ENCODE data around the gene SLCO2B1.
"Not testable (repeated sequence)": the region's sequence is repeated elsewhere in the genome, so short reads cannot be mapped to it uniquely, and the experiment has no call there.

The SLCO2B1 gene, protein sequence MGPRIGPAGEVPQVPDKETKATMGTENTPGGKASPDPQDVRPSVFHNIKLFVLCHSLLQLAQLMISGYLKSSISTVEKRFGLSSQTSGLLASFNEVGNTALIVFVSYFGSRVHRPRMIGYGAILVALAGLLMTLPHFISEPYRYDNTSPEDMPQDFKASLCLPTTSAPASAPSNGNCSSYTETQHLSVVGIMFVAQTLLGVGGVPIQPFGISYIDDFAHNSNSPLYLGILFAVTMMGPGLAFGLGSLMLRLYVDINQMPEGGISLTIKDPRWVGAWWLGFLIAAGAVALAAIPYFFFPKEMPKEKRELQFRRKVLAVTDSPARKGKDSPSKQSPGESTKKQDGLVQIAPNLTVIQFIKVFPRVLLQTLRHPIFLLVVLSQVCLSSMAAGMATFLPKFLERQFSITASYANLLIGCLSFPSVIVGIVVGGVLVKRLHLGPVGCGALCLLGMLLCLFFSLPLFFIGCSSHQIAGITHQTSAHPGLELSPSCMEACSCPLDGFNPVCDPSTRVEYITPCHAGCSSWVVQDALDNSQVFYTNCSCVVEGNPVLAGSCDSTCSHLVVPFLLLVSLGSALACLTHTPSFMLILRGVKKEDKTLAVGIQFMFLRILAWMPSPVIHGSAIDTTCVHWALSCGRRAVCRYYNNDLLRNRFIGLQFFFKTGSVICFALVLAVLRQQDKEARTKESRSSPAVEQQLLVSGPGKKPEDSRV

DNA sequence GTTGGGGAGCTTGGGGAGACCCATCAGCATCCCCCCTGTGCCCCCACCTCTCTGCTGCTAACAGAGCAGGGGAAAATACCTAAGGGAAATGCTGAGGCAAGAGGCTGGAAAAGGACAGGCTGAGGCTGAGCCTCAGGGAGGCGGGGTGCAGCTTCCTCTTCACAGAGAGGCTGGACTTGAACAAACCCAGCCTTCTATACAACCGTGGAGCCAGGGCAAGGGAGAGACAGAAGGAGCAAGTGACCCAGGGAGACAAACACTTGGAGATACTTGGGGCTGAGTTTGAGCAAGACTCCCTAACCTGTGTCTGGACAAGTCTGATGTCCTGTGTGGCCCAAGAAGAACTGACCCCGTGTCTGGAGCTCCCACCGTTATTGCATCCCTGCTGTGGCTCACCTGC is at the start of gene SLCO2B1:
TSS of gene SLCO2B1 (plus strand) at position 229 of the 400 bp plus-strand sequence. CDS start 275 bp downstream, outside the sequence.
- no peaks in the 10 kb centered on the region for H3K4me1 ChIP-seq (ENCODE audit: insufficient read depth, poor library complexity, severe bottlenecking)
- H3K27ac ChIP-seq (ENCODE audit: poor library complexity, severe bottlenecking), result no peak within 1 kb of the TSS
- H3K27me3 ChIP-seq (ENCODE audit: insufficient read depth, poor library complexity, severe bottlenecking), result no peaks in the 10 kb centered on the region
- TF ChIP-seq, protein P1, sequence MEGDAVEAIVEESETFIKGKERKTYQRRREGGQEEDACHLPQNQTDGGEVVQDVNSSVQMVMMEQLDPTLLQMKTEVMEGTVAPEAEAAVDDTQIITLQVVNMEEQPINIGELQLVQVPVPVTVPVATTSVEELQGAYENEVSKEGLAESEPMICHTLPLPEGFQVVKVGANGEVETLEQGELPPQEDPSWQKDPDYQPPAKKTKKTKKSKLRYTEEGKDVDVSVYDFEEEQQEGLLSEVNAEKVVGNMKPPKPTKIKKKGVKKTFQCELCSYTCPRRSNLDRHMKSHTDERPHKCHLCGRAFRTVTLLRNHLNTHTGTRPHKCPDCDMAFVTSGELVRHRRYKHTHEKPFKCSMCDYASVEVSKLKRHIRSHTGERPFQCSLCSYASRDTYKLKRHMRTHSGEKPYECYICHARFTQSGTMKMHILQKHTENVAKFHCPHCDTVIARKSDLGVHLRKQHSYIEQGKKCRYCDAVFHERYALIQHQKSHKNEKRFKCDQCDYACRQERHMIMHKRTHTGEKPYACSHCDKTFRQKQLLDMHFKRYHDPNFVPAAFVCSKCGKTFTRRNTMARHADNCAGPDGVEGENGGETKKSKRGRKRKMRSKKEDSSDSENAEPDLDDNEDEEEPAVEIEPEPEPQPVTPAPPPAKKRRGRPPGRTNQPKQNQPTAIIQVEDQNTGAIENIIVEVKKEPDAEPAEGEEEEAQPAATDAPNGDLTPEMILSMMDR (IDR thresholded peaks at IDR 0.05; ENCODE audit: poor library complexity, severe bottlenecking), result no peak
- no peaks in the 10 kb centered on the region for H3K36me3 ChIP-seq (ENCODE audit: low read depth)
- no peak for DNase-seq (ENCODE audit: low spot score)
- no peaks in the 10 kb centered on the region for H3K9me3 ChIP-seq (ENCODE audit: severe bottlenecking)
- no peak within 1 kb of the TSS for H3K4me3 ChIP-seq (ENCODE audit: severe bottlenecking)
- 0 out of 3 replicates have a peak, but pooled peaks have one; percentile 17 for ATAC-seq (ENCODE audit: low read depth)

DNA sequence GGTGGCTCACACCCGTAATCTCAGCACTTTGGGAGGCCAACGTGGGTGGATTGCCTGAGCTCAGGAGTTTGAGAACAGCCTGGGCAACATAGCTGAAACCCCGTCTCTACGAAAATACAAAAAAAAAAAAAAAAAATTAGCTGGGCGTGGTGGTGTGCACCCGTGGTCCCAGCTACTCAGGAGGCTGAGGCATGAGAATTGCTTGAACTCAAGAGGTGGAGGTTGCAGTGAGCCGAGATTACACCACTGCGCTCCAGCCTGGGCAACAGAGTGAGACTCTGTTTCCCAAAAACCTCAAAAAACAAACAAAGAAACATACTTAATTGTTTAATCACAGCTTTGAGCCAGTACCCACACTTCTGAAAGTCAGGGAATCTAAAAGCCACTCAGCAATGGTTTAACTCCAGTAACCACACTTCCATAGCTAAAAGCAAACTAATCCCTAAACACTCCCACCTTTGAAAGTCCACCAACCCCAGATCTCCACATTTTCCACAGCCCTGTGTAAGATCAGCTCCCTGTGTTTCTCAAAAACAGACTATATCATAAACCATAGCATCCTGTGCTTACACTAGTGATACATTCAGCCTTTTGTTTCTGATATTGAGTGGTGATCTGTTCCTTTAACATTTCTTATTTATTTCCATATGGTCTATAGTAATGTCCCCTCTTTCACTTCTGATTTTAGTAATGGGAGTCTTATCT is 49.3 kb upstream of the SLCO2B1 start:
- Histone ChIP-seq H3K4me3 (ENCODE audit: severe bottlenecking) (no peak overlapping the region), H3K9me3 (ENCODE audit: severe bottlenecking) (no peaks in the 10 kb centered on the region), H3K27me3 (ENCODE audit: insufficient read depth, poor library complexity, severe bottlenecking) (no peaks in the 10 kb centered on the region), H3K4me1 (ENCODE audit: insufficient read depth, poor library complexity, severe bottlenecking) (no peaks in the 10 kb centered on the region), H3K36me3 (ENCODE audit: low read depth) (no peaks in the 10 kb centered on the region), H3K27ac (ENCODE audit: poor library complexity, severe bottlenecking) (no peak overlapping the region)
- ATAC-seq (ENCODE audit: low read depth), result no peak
- no peak for DNase-seq (ENCODE audit: low spot score)
- TF ChIP-seq, protein P1 (IDR thresholded peaks at IDR 0.05; ENCODE audit: poor library complexity, severe bottlenecking), result no peak

DNA sequence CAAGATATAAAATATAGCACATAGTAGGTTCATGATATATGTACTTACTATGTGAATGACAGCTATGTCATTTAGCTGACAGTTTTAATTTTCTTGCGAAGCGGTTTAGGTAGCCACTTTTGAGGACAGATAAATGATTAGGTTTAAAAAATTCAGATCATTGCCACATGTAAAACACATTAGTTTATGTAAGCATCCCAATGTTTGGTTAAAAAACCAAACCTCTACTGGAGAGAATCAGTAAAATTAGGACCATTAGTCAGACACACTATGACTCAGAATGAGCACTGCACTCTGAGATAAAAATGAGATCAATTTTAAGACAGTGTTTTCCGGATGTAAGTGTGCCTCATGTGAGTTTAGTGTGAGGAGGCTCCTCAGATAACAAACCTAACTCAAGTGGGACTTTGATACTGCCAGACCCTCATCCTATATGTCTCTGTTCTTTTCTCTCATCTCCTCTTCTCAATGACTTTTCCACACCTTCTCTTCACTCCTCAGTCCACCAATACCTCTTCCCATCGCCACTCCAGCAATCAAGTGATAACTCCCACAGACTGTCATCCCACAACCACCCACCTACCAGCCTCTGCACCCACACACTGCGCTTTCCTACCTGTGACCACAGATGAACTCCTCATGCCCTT is 47.4 kb upstream of the SLCO2B1 start:
- Histone ChIP-seq H3K36me3 (ENCODE audit: low read depth) (no peaks in the 10 kb centered on the region), H3K27me3 (ENCODE audit: insufficient read depth, poor library complexity, severe bottlenecking) (no peaks in the 10 kb centered on the region), H3K9me3 (ENCODE audit: severe bottlenecking) (no peaks in the 10 kb centered on the region), H3K4me3 (ENCODE audit: severe bottlenecking) (no peak overlapping the region), H3K4me1 (ENCODE audit: insufficient read depth, poor library complexity, severe bottlenecking) (no peaks in the 10 kb centered on the region), H3K27ac (ENCODE audit: poor library complexity, severe bottlenecking) (no peak overlapping the region)
- no peak for ATAC-seq (ENCODE audit: low read depth)
- TF ChIP-seq, protein P1 (IDR thresholded peaks at IDR 0.05; ENCODE audit: poor library complexity, severe bottlenecking), result no peak
- no peak for DNase-seq (ENCODE audit: low spot score)

DNA sequence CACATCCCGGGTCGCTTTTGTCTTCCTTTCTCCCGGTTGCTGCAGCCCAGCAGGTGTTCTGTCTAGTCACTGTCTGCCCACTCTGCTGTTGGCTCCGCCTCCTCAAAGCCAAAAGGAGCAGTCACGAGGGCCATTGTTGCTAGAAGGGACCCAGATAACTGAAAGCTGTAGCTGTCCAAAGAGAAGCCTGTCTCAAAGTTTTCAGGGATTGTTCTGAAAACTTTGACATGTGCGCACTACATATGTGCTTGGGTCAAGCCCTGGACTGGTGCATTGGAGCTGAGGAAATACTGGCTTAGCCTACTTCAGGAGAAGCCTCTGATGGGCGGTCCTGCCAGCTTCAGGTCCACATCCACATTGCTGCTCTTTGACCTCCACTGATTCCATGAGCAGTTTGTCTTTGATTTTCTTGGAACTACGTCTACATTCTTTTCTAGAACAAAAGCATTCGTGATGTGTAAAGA is 45.4 kb upstream of the SLCO2B1 start:
- no peak for DNase-seq (ENCODE audit: low spot score)
- Histone ChIP-seq H3K4me1 (ENCODE audit: insufficient read depth, poor library complexity, severe bottlenecking) (no peaks in the 10 kb centered on the region), H3K27ac (ENCODE audit: poor library complexity, severe bottlenecking) (no peak overlapping the region), H3K36me3 (ENCODE audit: low read depth) (no peaks in the 10 kb centered on the region), H3K4me3 (ENCODE audit: severe bottlenecking) (no peak overlapping the region), H3K9me3 (ENCODE audit: severe bottlenecking) (no peaks in the 10 kb centered on the region), H3K27me3 (ENCODE audit: insufficient read depth, poor library complexity, severe bottlenecking) (no peaks in the 10 kb centered on the region)
- no peak for ATAC-seq (ENCODE audit: low read depth)
- TF ChIP-seq, protein P1 (IDR thresholded peaks at IDR 0.05; ENCODE audit: poor library complexity, severe bottlenecking), result no peak

DNA sequence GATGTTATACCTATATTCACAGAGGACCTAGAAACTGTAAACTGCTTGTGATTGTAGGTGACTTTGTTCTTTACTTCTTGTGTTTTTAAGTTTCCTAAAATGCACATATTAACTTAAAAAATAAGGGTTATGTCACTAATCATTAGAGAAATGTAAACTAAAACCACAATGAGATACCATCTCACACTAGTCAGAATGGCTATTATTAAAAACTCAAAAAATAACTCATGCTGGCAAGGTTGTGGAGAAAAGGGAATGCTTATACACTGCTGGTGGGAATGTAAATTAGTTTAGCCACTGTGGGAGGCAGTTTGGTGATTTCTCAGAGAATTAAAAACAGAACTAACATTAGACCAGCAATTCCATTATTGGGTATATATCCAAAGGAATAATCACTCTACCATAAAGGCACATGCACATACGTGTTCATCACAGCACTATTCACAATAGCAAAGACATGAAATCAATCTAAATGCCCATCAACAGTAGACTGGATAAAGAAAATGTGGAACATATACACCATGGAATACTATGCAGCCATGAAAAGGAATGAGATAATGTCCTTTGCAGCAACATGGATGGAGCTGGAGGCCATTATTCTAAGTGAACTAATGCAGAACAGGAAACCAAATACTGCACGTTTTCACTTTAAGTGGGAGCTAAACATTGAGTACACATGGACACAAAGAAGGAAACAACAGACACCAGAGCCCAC is 44.8 kb upstream of the SLCO2B1 start:
- not testable (repeated sequence) for H3K9me3 ChIP-seq (ENCODE audit: severe bottlenecking); H3K36me3 ChIP-seq (ENCODE audit: low read depth); DNase-seq (ENCODE audit: low spot score); H3K27me3 ChIP-seq (ENCODE audit: insufficient read depth, poor library complexity, severe bottlenecking); ATAC-seq (ENCODE audit: low read depth); H3K4me1 ChIP-seq (ENCODE audit: insufficient read depth, poor library complexity, severe bottlenecking); H3K4me3 ChIP-seq (ENCODE audit: severe bottlenecking); H3K27ac ChIP-seq (ENCODE audit: poor library complexity, severe bottlenecking)
